ENCODE data around the gene MDH1B. TPM values are rescaled to one million over a fixed set of nuclear protein-coding genes. Genes with fewer than 3 reads are reported as not detected.
"Not testable (repeated sequence)": the region's sequence is repeated elsewhere in the genome, so short reads cannot be mapped to it uniquely, and the experiment has no call there.

Gene MDH1B
- total RNA-seq, 1 experiment from 2014 or later = 1.3 TPM

GRCh38 chr2:206807624-206808023 lies 42.5 kb upstream of the MDH1B start:
- H3K79me2 ChIP-seq (ENCODE audit: insufficient read depth, low read length); H3K18ac ChIP-seq (ENCODE audit: insufficient read length, low read depth, low read length); H4K91ac ChIP-seq (ENCODE audit: insufficient read length, low read depth, low read length); H3K4ac ChIP-seq (ENCODE audit: low read depth, low read length); H4K5ac ChIP-seq (ENCODE audit: insufficient read length, low read depth, low read length); H3K27ac ChIP-seq (ENCODE audit: insufficient read length, low read depth, low read length); H4K20me1 ChIP-seq (ENCODE audit: control insufficient read depth, insufficient read depth, insufficient read length); H3K27me3 Mint-ChIP-seq (ENCODE audit: low read depth); H2BK20ac ChIP-seq (ENCODE audit: low read depth, low read length, poor library complexity, severe bottlenecking); H4K8ac ChIP-seq (replicated peaks; ENCODE audit: insufficient read length, low read depth, low read length); H3K79me1 ChIP-seq (ENCODE audit: insufficient read depth, low read depth, low read length, poor library complexity, severe bottlenecking); H2BK5ac ChIP-seq (ENCODE audit: insufficient read length, low read length); H2BK15ac ChIP-seq (ENCODE audit: low read depth, low read length); H3K9me3 ChIP-seq (ENCODE audit: control insufficient read depth, low read depth, low read length); H2AK5ac ChIP-seq (ENCODE audit: insufficient read length, low read length); H3K4me1 ChIP-seq (ENCODE audit: insufficient read depth, low read length); H2AFZ ChIP-seq (ENCODE audit: low read length); H3K27me3 ChIP-seq (ENCODE audit: insufficient read depth, low read length); H3K9me3 Mint-ChIP-seq; H3T11ph ChIP-seq (ENCODE audit: low read length); H3K9ac ChIP-seq (ENCODE audit: extremely low read depth, insufficient read length, low read length); H3K23me2 ChIP-seq (ENCODE audit: insufficient read length, low read depth, low read length, poor library complexity, severe bottlenecking); H3K14ac ChIP-seq (ENCODE audit: insufficient read depth, low read length); H2BK120ac ChIP-seq (ENCODE audit: low read depth, low read length, poor library complexity, severe bottlenecking); DNase-seq; H3K23ac ChIP-seq (ENCODE audit: insufficient read length, low read depth, low read length); H3K56ac ChIP-seq (ENCODE audit: insufficient read length, low read depth, low read length); H2BK12ac ChIP-seq (ENCODE audit: insufficient read length, low read depth, low read length): not testable (repeated sequence)
- peaks cover 36 to 71% of the 10 kb centered on the region in 2 experiments for H3K4me1 Mint-ChIP-seq
- H3K4me3 Mint-ChIP-seq = peak overlapping the region in 1 of 2 experiments; percentile 32; a peak in 2 of 5 replicates
- WGBS (ENCODE audit: extremely low coverage, insufficient read length, low lambda C conversion rate) = no CpG with 5 or more reads among the region's 3 CpGs
- H3K27ac Mint-ChIP-seq = peak overlapping the region in 1 of 3 experiments; percentile 92; a peak in 4 of 7 replicates
- H3K36me3 Mint-ChIP-seq (ENCODE audit: insufficient read depth in 1 of 3, low read depth in 3 of 3) = peaks cover 0 to 37% (median 0%) of the 10 kb centered on the region in 3 experiments; a peak in 3 of 7 replicates
- peak overlapping the region; percentile 12 for H3K4me2 ChIP-seq (ENCODE audit: insufficient read depth, insufficient read length, low read length)
